Liver (tissue), 9 donors: ENCODE results near the gene ZFAND3. TPM values are rescaled to one million over a fixed set of nuclear protein-coding genes. Genes with fewer than 3 reads are reported as not detected.

Source experiments
- DNase-seq: peaks from one replicate; pipeline ENCODE4 v3.0.0-alpha.2; 2017; ENCODE audit warnings: low spot score
- H3K27ac ChIP-seq, 2 donors: one replicate each; pipeline ENCODE4 v1.7.0; 2013; ENCODE audit warnings: inconsistent platforms in 2 of 2, low read length in 2 of 2, control low read depth in 1 of 2, low read depth in 1 of 2, mild to moderate bottlenecking in 1 of 2
- H3K27me3 ChIP-seq, 4 donors: one replicate each; pipeline versions ENCODE4 v1.6.1 to v1.7.0; 2013; ENCODE audit warnings: low read length in 3 of 4, inconsistent platforms in 1 of 4, mild to moderate bottlenecking in 1 of 4, moderate library complexity in 1 of 4; ENCODE audit not compliant: control insufficient read depth in 4 of 4, insufficient read depth in 4 of 4
- H3K36me3 ChIP-seq, 4 donors: one replicate each; pipeline versions ENCODE4 v1.6.1 to v1.7.0; 2013; ENCODE audit warnings: low read length in 3 of 4, mild to moderate bottlenecking in 3 of 4, low read depth in 1 of 4, moderate library complexity in 1 of 4; ENCODE audit not compliant: control insufficient read depth in 4 of 4, insufficient read depth in 3 of 4
- H3K4me1 ChIP-seq, 4 donors: one replicate each; pipeline versions ENCODE4 v1.6.1 to v1.7.0; 2013; ENCODE audit warnings: low read length in 3 of 4, mild to moderate bottlenecking in 3 of 4, moderate library complexity in 1 of 4; ENCODE audit not compliant: control insufficient read depth in 4 of 4, insufficient read depth in 4 of 4
- H3K4me3 ChIP-seq, 3 donors: one replicate each; pipeline versions ENCODE4 v1.6.1 to v1.7.0; 2013; ENCODE audit warnings: low read length in 3 of 3, control low read depth in 1 of 3, low read depth in 1 of 3, mild to moderate bottlenecking in 1 of 3
- H3K9ac ChIP-seq, 2 donors: one replicate each; pipeline ENCODE4 v1.7.0; 2013; ENCODE audit warnings: low read length in 2 of 2, mild to moderate bottlenecking in 2 of 2, moderate library complexity in 2 of 2, control low read depth in 1 of 2, low read depth in 1 of 2
- H3K9me3 ChIP-seq, 4 donors: one replicate each; pipeline versions ENCODE4 v1.6.1 to v1.7.0; 2013; ENCODE audit warnings: low read length in 3 of 4; ENCODE audit not compliant: control insufficient read depth in 4 of 4
- FOXA1 ChIP-seq: IDR thresholded peaks from 2 replicates; pipeline ENCODE4 v1.6.1; 2016; ENCODE audit warnings: antibody characterized with exemption
- FOXA2 ChIP-seq: IDR thresholded peaks from 2 replicates; pipeline ENCODE4 v1.6.1; 2016; ENCODE audit warnings: antibody characterized with exemption
- HNF4A ChIP-seq, 2 donors: conservative IDR thresholded peaks; 2 replicates each; pipeline ENCODE4 v1.6.1; 2016; ENCODE audit warnings: antibody characterized with exemption in 2 of 2, mild to moderate bottlenecking in 2 of 2
- JUND ChIP-seq, 2 donors: IDR thresholded peaks; 2 replicates each; pipeline ENCODE4 v1.6.1; 2016; ENCODE audit warnings: antibody characterized with exemption in 2 of 2
- NR2F2 ChIP-seq: IDR thresholded peaks from 2 replicates; pipeline ENCODE4 v1.6.1; 2016; ENCODE audit warnings: antibody characterized with exemption
- RAD21 ChIP-seq, 2 donors: IDR thresholded peaks; 2 replicates each; pipeline ENCODE4 v1.6.1; 2016; ENCODE audit warnings: antibody characterized with exemption in 2 of 2, mild to moderate bottlenecking in 2 of 2
- RXRA ChIP-seq, 2 donors: IDR thresholded peaks; 2 replicates each; pipeline ENCODE4 v1.6.1; 2017 to 2018; ENCODE audit warnings: antibody characterized with exemption in 2 of 2, mild to moderate bottlenecking in 1 of 2
- SP1 ChIP-seq: IDR thresholded peaks from 2 replicates; pipeline ENCODE4 v1.6.1; 2018; ENCODE audit warnings: antibody characterized with exemption, mild to moderate bottlenecking
- TAF1 ChIP-seq: conservative IDR thresholded peaks from 2 replicates; pipeline ENCODE4 v1.6.1; 2016; ENCODE audit warnings: antibody characterized with exemption, mild to moderate bottlenecking
- YY1 ChIP-seq: IDR thresholded peaks from 2 replicates; pipeline ENCODE4 v1.6.1; 2016; ENCODE audit warnings: antibody characterized with exemption, mild to moderate bottlenecking
- WGBS: extraction: QIAGEN DNeasy Blood & Tissue Kit; methylation state at CpG from one replicate; pipeline ENCODE4 v1.1.7; 2013; 5-methylcytosine and 5-hydroxymethylcytosine counted together
- polyA plus RNA-seq, 2 donors: library from polyadenylated mRNA; stranded (reverse) in 1 of 2; unstranded in 1 of 2; fragments of 200-250 nt in 1 of 2; fragments of >200 nt in 1 of 2; fragmentation: Nextera tagmentation in 1 of 2; extraction: Ambion mirVana in 1 of 2; gene quantifications; one replicate each; pipeline versions ENCODE4 v1.2.1 to v1.2.3, GENCODE V29; 2013 to 2015
- total RNA-seq, 2 donors: library from RNA; depleted of rRNA; stranded (reverse); fragments of >200 nt; gene quantifications; one replicate each; pipeline ENCODE4 v1.2.3, GENCODE V29; 2014
- TF ChIP-seq, protein P1 (sequence below): IDR thresholded peaks from 2 replicates; pipeline ENCODE4 v1.6.1; 2016; ENCODE audit warnings: antibody characterized with exemption
- TF ChIP-seq, protein P2 (sequence below): IDR thresholded peaks from 2 replicates; pipeline ENCODE4 v1.6.1; 2016; ENCODE audit warnings: antibody characterized with exemption
- TF ChIP-seq, protein P3 (sequence below): IDR thresholded peaks from 2 replicates; pipeline ENCODE4 v1.6.1; 2016; ENCODE audit warnings: antibody characterized with exemption, mild to moderate bottlenecking
- donor health status: healthy.
- donor health status: healthy.
- donor health status: healthy.
- donor health status: healthy.
- donor health status: healthy.

Gene ZFAND3
- total and polyA plus RNA-seq, 4 donors = 7.7 to 37.5 (median 23.1) TPM

DNA sequence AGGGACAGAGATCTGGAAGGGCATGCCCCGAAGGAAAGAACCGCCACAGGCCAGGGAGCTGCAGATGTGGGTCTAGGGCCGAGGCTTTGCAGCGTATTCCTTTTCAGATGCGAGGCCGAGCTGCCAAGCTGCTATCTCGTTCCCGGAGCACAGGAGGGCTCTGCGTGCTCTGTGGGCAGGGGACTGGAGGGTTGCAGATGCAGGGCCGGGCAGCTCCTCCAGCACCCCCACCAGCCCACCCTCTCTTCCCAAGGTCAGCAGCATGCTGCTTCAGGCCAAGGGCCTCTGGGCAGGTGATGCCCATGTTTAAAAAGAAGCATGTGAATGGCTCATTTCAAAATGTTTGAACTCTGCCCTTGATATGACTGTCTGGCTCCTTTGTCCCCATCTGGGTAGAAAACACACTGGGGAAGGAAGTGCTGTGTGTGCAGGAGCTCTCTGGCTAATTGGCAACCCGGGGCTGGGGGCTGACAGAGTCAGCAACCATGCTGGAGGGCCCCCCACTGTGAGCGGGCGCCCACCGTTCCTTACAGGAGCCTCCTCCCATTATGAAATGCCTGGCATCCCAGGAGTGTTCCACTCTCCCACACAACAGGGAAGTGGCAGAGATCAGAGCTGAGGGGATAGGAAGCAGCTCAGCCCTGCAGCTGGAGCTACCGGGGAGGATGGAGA lies 353.3 kb downstream of the ZFAND3 start:
- no peak overlapping the region for H3K4me3 ChIP-seq
- 88% methylated on average over 15 of the region's 15 CpGs for WGBS
- H3K4me1 ChIP-seq = peaks cover 0 to 43% (median 30%) of the 10 kb centered on the region in 4 donors
- no peaks in the 10 kb centered on the region for H3K27me3 ChIP-seq
- H3K27ac ChIP-seq = no peak overlapping the region
- no peak overlapping the region for H3K9ac ChIP-seq
- H3K9me3 ChIP-seq = no peaks in the 10 kb centered on the region
- H3K36me3 ChIP-seq = no peaks in the 10 kb centered on the region
- TF ChIP-seq FOXA1 (no peak), JUND (IDR thresholded peaks at IDR 0.05) (no peak), TAF1 (no peak), HNF4A (conservative IDR thresholded peaks at IDR 0.05) (peak; percentile 5 to 49), RXRA (IDR thresholded peaks at IDR 0.05) (peak in 1 of 2 donors; percentile 46), FOXA2 (no peak)
- TF ChIP-seq, protein P1, sequence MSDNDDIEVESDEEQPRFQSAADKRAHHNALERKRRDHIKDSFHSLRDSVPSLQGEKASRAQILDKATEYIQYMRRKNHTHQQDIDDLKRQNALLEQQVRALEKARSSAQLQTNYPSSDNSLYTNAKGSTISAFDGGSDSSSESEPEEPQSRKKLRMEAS = no peak
- DNase-seq = no peak

DNA sequence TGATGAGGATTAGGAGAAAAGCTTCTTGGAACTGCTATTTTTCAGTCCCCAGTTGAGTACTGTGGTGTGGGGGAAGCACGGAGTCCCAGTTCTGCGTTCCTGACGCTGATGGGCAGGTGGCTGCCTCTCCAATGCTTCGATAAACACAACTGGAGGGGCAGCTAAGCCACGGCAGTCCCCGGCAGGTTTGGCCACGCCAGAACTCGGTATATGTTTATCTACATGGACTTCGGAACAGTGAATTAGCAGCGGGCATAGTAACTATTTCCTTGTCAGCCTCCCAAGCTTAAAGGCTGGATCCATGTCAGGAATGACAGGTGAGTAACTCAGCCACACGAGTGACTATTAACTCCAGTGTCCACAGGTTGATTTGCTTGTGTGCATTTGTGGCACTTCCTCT lies 354.4 kb downstream of the ZFAND3 start:
- peaks cover 0 to 43% (median 31%) of the 10 kb centered on the region in 4 donors for H3K4me1 ChIP-seq
- no peak overlapping the region for H3K27ac ChIP-seq
- WGBS = 89% methylated on average over 11 of the region's 11 CpGs
- no peaks in the 10 kb centered on the region for H3K27me3 ChIP-seq
- no peak for DNase-seq
- TF ChIP-seq NR2F2 = no peak
- TF ChIP-seq HNF4A (conservative IDR thresholded peaks at IDR 0.05) = no peak
- no peaks in the 10 kb centered on the region for H3K36me3 ChIP-seq
- no peak overlapping the region for H3K9ac ChIP-seq
- no peak overlapping the region for H3K4me3 ChIP-seq
- H3K9me3 ChIP-seq = no peaks in the 10 kb centered on the region

DNA sequence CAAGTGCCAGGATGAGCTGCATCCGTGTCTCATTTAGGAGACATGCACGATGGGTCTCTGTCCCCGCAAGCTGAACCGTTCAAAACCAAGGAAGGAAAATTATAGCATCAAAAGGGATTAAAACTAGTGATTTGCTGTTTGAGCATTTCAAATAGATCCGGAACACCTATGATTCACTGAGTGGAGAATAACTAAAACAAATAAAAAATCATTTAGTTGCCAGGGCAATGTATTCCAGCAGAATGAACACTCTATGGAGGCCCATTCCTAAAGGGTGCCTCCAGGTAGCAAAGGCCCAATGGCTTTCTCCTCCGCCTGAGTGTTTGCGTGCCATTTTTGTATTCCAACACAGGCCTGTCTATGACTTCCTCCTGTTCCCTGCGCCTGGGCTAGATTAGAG lies 354.8 kb downstream of the ZFAND3 start:
- no peak overlapping the region for H3K27ac ChIP-seq
- no peaks in the 10 kb centered on the region for H3K27me3 ChIP-seq
- 95% methylated on average over 8 of the region's 8 CpGs for WGBS
- TF ChIP-seq RAD21 (IDR thresholded peaks at IDR 0.05) = no peak
- TF ChIP-seq, protein P2, sequence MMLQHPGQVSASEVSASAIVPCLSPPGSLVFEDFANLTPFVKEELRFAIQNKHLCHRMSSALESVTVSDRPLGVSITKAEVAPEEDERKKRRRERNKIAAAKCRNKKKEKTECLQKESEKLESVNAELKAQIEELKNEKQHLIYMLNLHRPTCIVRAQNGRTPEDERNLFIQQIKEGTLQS = no peak
- TF ChIP-seq, protein P3, sequence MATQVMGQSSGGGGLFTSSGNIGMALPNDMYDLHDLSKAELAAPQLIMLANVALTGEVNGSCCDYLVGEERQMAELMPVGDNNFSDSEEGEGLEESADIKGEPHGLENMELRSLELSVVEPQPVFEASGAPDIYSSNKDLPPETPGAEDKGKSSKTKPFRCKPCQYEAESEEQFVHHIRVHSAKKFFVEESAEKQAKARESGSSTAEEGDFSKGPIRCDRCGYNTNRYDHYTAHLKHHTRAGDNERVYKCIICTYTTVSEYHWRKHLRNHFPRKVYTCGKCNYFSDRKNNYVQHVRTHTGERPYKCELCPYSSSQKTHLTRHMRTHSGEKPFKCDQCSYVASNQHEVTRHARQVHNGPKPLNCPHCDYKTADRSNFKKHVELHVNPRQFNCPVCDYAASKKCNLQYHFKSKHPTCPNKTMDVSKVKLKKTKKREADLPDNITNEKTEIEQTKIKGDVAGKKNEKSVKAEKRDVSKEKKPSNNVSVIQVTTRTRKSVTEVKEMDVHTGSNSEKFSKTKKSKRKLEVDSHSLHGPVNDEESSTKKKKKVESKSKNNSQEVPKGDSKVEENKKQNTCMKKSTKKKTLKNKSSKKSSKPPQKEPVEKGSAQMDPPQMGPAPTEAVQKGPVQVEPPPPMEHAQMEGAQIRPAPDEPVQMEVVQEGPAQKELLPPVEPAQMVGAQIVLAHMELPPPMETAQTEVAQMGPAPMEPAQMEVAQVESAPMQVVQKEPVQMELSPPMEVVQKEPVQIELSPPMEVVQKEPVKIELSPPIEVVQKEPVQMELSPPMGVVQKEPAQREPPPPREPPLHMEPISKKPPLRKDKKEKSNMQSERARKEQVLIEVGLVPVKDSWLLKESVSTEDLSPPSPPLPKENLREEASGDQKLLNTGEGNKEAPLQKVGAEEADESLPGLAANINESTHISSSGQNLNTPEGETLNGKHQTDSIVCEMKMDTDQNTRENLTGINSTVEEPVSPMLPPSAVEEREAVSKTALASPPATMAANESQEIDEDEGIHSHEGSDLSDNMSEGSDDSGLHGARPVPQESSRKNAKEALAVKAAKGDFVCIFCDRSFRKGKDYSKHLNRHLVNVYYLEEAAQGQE = no peak
- TF ChIP-seq JUND (IDR thresholded peaks at IDR 0.05) = no peak
- TF ChIP-seq FOXA2 = no peak
- TF ChIP-seq HNF4A (conservative IDR thresholded peaks at IDR 0.05) = no peak
- TF ChIP-seq YY1 = no peak
- TF ChIP-seq RXRA (IDR thresholded peaks at IDR 0.05) = no peak
- TF ChIP-seq SP1 = no peak
- TF ChIP-seq TAF1 = no peak
- peaks cover 0 to 43% (median 31%) of the 10 kb centered on the region in 4 donors for H3K4me1 ChIP-seq
- no peak overlapping the region for H3K9ac ChIP-seq
- H3K36me3 ChIP-seq = no peaks in the 10 kb centered on the region
- DNase-seq = no peak
- H3K9me3 ChIP-seq = no peaks in the 10 kb centered on the region
- no peak overlapping the region for H3K4me3 ChIP-seq
